A172 (cell line): ENCODE measurements around the gene VAX1. TPM values are rescaled to one million over a fixed set of nuclear protein-coding genes. Genes with fewer than 3 reads are reported as not detected.

Source experiments
- DNase-seq: peaks from one replicate; pipeline ENCODE4 v3.0.0-alpha.2; 2015; ENCODE audit warnings: low spot score
- total RNA-seq: library from RNA; depleted of rRNA; stranded (reverse); fragments of >200 nt; shearing (Covaris generic); gene quantifications from 2 replicates; pipeline ENCODE4 v1.2.3, GENCODE V29; 2014

The VAX1 gene
- total RNA-seq, 1 experiment from 2014 or later = not detected

GRCh38 chr10:117164592-117165537, 26.8 kb upstream of the VAX1 start:
- no peak for DNase-seq

- DNase-seq = no peak
These were observed 26.0 kb upstream of the VAX1 start for GRCh38 chr10:117163954-117164548.

- no peak for DNase-seq
These were observed 25.2 kb upstream of the VAX1 start for GRCh38 chr10:117163061-117163953.

- no peak for DNase-seq
These were observed 24.3 kb upstream of the VAX1 start for GRCh38 chr10:117162093-117163060.

GRCh38 chr10:117161386-117162033, 23.4 kb upstream of the VAX1 start:
- no peak for DNase-seq

- no peak for DNase-seq
These were observed 22.5 kb upstream of the VAX1 start for GRCh38 chr10:117160567-117160966.

- no peak for DNase-seq
These were observed 21.3 kb upstream of the VAX1 start for GRCh38 chr10:117159390-117159789.

GRCh38 chr10:117158297-117158696, 20.2 kb upstream of the VAX1 start:
- DNase-seq = no peak

- no peak for DNase-seq
These were observed 14.6 kb upstream of the VAX1 start for GRCh38 chr10:117152668-117153067.

GRCh38 chr10:117148284-117148683, 10.2 kb upstream of the VAX1 start:
- no peak for DNase-seq

- no peak for DNase-seq
These were observed 6.9 kb upstream of the VAX1 start for GRCh38 chr10:117145019-117145418.

GRCh38 chr10:117143103-117143823, 5.2 kb upstream of the VAX1 start:
- no peak for DNase-seq

GRCh38 chr10:117140525-117140902, 2.4 kb upstream of the VAX1 start:
- no peak for DNase-seq

- no peak for DNase-seq
These were observed 1.8 kb upstream of the VAX1 start for GRCh38 chr10:117139581-117140524.

GRCh38 chr10:117138838-117139580, 939 bp upstream of the VAX1 start:
- DNase-seq = no peak

- DNase-seq = no peak
These were observed 799 bp downstream of the VAX1 start for GRCh38 chr10:117137031-117137910.
